HG02623 (cell line): ENCODE data around the gene GSTM3.

Experiments used
- ATAC-seq: cut with Tn5 transposase; IDR thresholded peaks from one replicate; pipeline ENCODE4 v1.9.1; 2021; ENCODE audit warnings: moderate library complexity; ENCODE audit not compliant: unreplicated experiment

Gene GSTM3

GRCh38 chr1:109740615-109741373, at the start of gene GSTM3:
GSTM3 (minus strand) TSS chr1:109741038; CDS start chr1:109740287, 751 bp downstream.
- ATAC-seq, result no peak

- ATAC-seq, result no peak
Measured at GRCh38 chr1:109790329-109790728, 49.5 kb upstream of the GSTM3 start.

GRCh38 chr1:109789551-109790180, 48.8 kb upstream of the GSTM3 start:
- ATAC-seq, result no peak

- ATAC-seq, result no peak
Measured at GRCh38 chr1:109788695-109789521, 48.1 kb upstream of the GSTM3 start.

GRCh38 chr1:109787845-109788601, 47.2 kb upstream of the GSTM3 start:
- no peak for ATAC-seq

- no peak for ATAC-seq
Measured at GRCh38 chr1:109787211-109787844, 46.5 kb upstream of the GSTM3 start.

- no peak for ATAC-seq
Measured at GRCh38 chr1:109786531-109787021, 45.7 kb upstream of the GSTM3 start.

GRCh38 chr1:109786112-109786480, 45.3 kb upstream of the GSTM3 start:
- ATAC-seq, result no peak

- no peak for ATAC-seq
Measured at GRCh38 chr1:109785446-109786111, 44.7 kb upstream of the GSTM3 start.

- ATAC-seq, result no peak
Measured at GRCh38 chr1:109784551-109785252, 43.9 kb upstream of the GSTM3 start.

GRCh38 chr1:109783436-109783835, 42.6 kb upstream of the GSTM3 start:
- no peak for ATAC-seq

GRCh38 chr1:109782927-109783326, 42.1 kb upstream of the GSTM3 start:
- ATAC-seq, result no peak

GRCh38 chr1:109782514-109782913, 41.7 kb upstream of the GSTM3 start:
- ATAC-seq, result no peak

GRCh38 chr1:109781806-109782205, 41.0 kb upstream of the GSTM3 start:
- ATAC-seq, result no peak

GRCh38 chr1:109780982-109781381, 40.1 kb upstream of the GSTM3 start:
- no peak for ATAC-seq

GRCh38 chr1:109777980-109778625, 37.3 kb upstream of the GSTM3 start:
- no peak for ATAC-seq

- no peak for ATAC-seq
Measured at GRCh38 chr1:109777436-109777835, 36.6 kb upstream of the GSTM3 start.

- no peak for ATAC-seq
Measured at GRCh38 chr1:109776911-109777310, 36.1 kb upstream of the GSTM3 start.
